Hepatocyte (in vitro differentiated cells): ENCODE data around the gene AUTS2. TPM values are rescaled to one million over a fixed set of nuclear protein-coding genes. Genes with fewer than 3 reads are reported as not detected.

Source experiments
- DNase-seq: peaks from one replicate; pipeline ENCODE4 v3.0.0-alpha.2; 2016; ENCODE audit warnings: low spot score
- H2AFZ ChIP-seq: fragments of 200-600 bp; sonication (generic); 2 replicates; pipeline ENCODE4 v1.6.0; 2016; ENCODE audit warnings: antibody characterized with exemption, mild to moderate bottlenecking
- H3K27ac ChIP-seq: fragments of 200-600 bp; sonication (generic); 2 replicates; pipeline ENCODE4 v1.5.1; 2016; ENCODE audit warnings: mild to moderate bottlenecking
- H3K27me3 ChIP-seq: fragments of 200-600 bp; sonication (generic); 2 replicates; pipeline ENCODE4 v1.6.1; 2016
- H3K36me3 ChIP-seq: fragments of 200-600 bp; sonication (generic); replicated peaks from 2 replicates; pipeline ENCODE4 v1.5.1; 2016; ENCODE audit warnings: low read depth; ENCODE audit not compliant: insufficient read depth
- H3K4me1 ChIP-seq: fragments of 200-600 bp; sonication (generic); 2 replicates; pipeline ENCODE4 v1.5.1; 2016; ENCODE audit warnings: mild to moderate bottlenecking, moderate library complexity; ENCODE audit not compliant: insufficient read depth
- H3K4me2 ChIP-seq: fragments of 200-600 bp; sonication (generic); 2 replicates; pipeline ENCODE4 v1.6.0; 2016
- H3K4me3 ChIP-seq: fragments of 200-600 bp; sonication (generic); 2 replicates; pipeline ENCODE4 v1.5.1; 2016; ENCODE audit warnings: mild to moderate bottlenecking
- H3K79me2 ChIP-seq: fragments of 200-600 bp; sonication (generic); 2 replicates; pipeline ENCODE4 v1.6.0; 2017; ENCODE audit warnings: mild to moderate bottlenecking
- H3K9me2 ChIP-seq: fragments of 200-600 bp; sonication (generic); replicated peaks from 2 replicates; pipeline ENCODE4 v1.6.0; 2017; ENCODE audit warnings: mild to moderate bottlenecking; ENCODE audit not compliant: insufficient read depth
- H3K9me3 ChIP-seq: fragments of 200-600 bp; sonication (generic); 2 replicates; pipeline ENCODE4 v1.5.1; 2016; ENCODE audit warnings: low read depth, mild to moderate bottlenecking
- H4K20me1 ChIP-seq: fragments of 200-600 bp; sonication (generic); 2 replicates; pipeline ENCODE4 v1.6.0; 2016; ENCODE audit warnings: mild to moderate bottlenecking; ENCODE audit not compliant: insufficient read depth, poor library complexity, severe bottlenecking
- EZH2 ChIP-seq: fragments of 200-600 bp; sonication (generic); IDR thresholded peaks from 2 replicates; pipeline ENCODE4 v1.6.1; 2016; ENCODE audit warnings: antibody characterized with exemption, mild to moderate bottlenecking, borderline replicate concordance
- EZH2phosphoT487 ChIP-seq: fragments of 200-600 bp; sonication (generic); IDR thresholded peaks from one replicate; pipeline ENCODE4 v1.6.1; 2018; ENCODE audit warnings: antibody characterized with exemption, mild to moderate bottlenecking, low read depth, moderate library complexity; ENCODE audit not compliant: unreplicated experiment, severe bottlenecking
- WGBS: methylation state at CpG from one replicate; pipeline ENCODE4 v1.1.6; 2016; ENCODE audit warnings: low lambda C conversion rate; ENCODE audit errors: missing lambda C conversion rate; 5-methylcytosine and 5-hydroxymethylcytosine counted together
- polyA plus RNA-seq: library from polyadenylated mRNA; unstranded; fragments of >200 nt; fragmentation: Nextera tagmentation; extraction: Ambion mirVana; gene quantifications from 2 replicates; pipeline ENCODE4 v1.2.1, GENCODE V29; 2016
- total RNA-seq: library from RNA; depleted of rRNA; stranded (reverse); fragments of >200 nt; gene quantifications from 2 replicates; pipeline ENCODE4 v1.2.3, GENCODE V29; 2014
- TF ChIP-seq, protein P1 (sequence below): fragments of 200-600 bp; sonication (generic); IDR thresholded peaks from 2 replicates; pipeline ENCODE4 v1.5.1; 2016; ENCODE audit warnings: antibody characterized with exemption, mild to moderate bottlenecking; ENCODE audit not compliant: poor library complexity

AUTS2 gene
- total and polyA plus RNA-seq, 2 experiments from 2014 or later: 34.4 to 40.9 TPM

DNA sequence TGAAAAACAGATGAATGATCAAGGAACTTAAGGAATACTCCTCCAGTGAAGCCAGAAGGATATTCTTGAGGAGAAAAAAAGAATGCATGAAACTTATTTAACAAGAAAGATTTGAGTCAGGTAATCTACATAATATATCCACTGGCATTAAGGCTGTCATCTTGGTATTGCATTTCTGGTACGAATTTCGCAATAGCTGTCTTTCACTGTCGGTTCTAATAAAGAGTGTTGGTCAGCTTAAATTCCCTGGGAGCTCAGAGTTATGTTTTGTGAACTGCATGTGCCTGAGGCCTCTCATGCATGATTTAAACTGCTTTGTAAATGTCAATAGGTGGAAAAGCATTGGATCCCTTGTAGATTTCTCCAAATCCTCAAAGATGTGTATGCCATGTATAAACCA lies 968.4 kb downstream of the AUTS2 start:
- Histone ChIP-seq H3K9me2 (no peaks in the 10 kb centered on the region), H3K4me3 (no peak overlapping the region), H3K79me2 (no peaks in the 10 kb centered on the region), H4K20me1 (no peaks in the 10 kb centered on the region), H2AFZ (no peak overlapping the region), H3K9me3 (no peaks in the 10 kb centered on the region), H3K4me2 (no peak overlapping the region), H3K27ac (no peak overlapping the region), H3K4me1 (peaks cover 43% of the 10 kb centered on the region), H3K27me3 (no peaks in the 10 kb centered on the region), H3K36me3 (no peaks in the 10 kb centered on the region)
- 60% methylated on average over 3 of the region's 3 CpGs for WGBS
- TF ChIP-seq EZH2phosphoT487: no peak
- no peak for TF ChIP-seq EZH2
- TF ChIP-seq, protein P1, sequence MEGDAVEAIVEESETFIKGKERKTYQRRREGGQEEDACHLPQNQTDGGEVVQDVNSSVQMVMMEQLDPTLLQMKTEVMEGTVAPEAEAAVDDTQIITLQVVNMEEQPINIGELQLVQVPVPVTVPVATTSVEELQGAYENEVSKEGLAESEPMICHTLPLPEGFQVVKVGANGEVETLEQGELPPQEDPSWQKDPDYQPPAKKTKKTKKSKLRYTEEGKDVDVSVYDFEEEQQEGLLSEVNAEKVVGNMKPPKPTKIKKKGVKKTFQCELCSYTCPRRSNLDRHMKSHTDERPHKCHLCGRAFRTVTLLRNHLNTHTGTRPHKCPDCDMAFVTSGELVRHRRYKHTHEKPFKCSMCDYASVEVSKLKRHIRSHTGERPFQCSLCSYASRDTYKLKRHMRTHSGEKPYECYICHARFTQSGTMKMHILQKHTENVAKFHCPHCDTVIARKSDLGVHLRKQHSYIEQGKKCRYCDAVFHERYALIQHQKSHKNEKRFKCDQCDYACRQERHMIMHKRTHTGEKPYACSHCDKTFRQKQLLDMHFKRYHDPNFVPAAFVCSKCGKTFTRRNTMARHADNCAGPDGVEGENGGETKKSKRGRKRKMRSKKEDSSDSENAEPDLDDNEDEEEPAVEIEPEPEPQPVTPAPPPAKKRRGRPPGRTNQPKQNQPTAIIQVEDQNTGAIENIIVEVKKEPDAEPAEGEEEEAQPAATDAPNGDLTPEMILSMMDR: no peak
- peak; percentile 28 for DNase-seq

GRCh38 chr7:70568674-70569334 lies 970.5 kb downstream of the AUTS2 start:
- H3K4me2 ChIP-seq: no peak overlapping the region
- no peaks in the 10 kb centered on the region for H3K9me2 ChIP-seq
- H3K79me2 ChIP-seq: no peaks in the 10 kb centered on the region
- no peaks in the 10 kb centered on the region for H3K27me3 ChIP-seq
- no peaks in the 10 kb centered on the region for H4K20me1 ChIP-seq
- H3K9me3 ChIP-seq: no peaks in the 10 kb centered on the region
- WGBS: 40% methylated on average over 8 of the region's 8 CpGs
- H3K4me1 ChIP-seq: peaks cover 53% of the 10 kb centered on the region
- TF ChIP-seq, protein P1: no peak
- no peak for TF ChIP-seq EZH2phosphoT487
- no peaks in the 10 kb centered on the region for H3K36me3 ChIP-seq
- no peak overlapping the region for H2AFZ ChIP-seq
- H3K4me3 ChIP-seq: no peak overlapping the region
- no peak overlapping the region for H3K27ac ChIP-seq
- DNase-seq: peak; percentile 35

DNA sequence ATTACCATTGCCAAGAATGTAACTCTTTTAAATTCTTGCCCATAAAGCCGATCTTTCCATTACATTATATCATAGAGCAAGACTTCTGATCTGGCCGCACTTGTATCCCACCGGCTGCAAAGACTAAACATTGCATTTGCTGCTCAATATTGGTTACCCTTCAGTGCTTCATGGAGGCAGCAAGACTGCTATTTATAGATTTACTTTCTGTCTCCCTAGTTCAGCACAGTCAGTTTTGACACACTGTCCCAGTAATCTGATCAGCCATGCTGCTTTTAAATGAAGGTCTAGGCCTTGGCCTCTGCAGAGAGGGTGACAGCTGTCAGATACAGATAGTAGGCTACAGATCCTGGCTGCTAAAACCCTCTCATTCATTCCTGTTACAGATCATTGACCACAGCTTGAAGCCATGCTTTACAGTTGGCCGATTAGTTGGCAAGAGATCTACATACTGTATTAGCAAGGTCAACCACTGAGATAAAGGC lies 971.1 kb downstream of the AUTS2 start:
- H2AFZ ChIP-seq: no peak overlapping the region
- DNase-seq: no peak
- H3K27ac ChIP-seq: no peak overlapping the region
- no peaks in the 10 kb centered on the region for H3K9me3 ChIP-seq
- no peak overlapping the region for H3K4me3 ChIP-seq
- TF ChIP-seq EZH2 (no peak), EZH2phosphoT487 (no peak)
- TF ChIP-seq, protein P1: no peak
- H3K4me1 ChIP-seq: peaks cover 56% of the 10 kb centered on the region
- no peaks in the 10 kb centered on the region for H3K9me2 ChIP-seq
- H3K4me2 ChIP-seq: no peak overlapping the region
- 72% methylated on average over 4 of the region's 4 CpGs for WGBS
- H3K27me3 ChIP-seq: no peaks in the 10 kb centered on the region
- no peaks in the 10 kb centered on the region for H4K20me1 ChIP-seq
- no peaks in the 10 kb centered on the region for H3K36me3 ChIP-seq
- H3K79me2 ChIP-seq: no peaks in the 10 kb centered on the region
